Naive thymus-derived CD8-positive, alpha-beta T cell (primary cell): Measurements from ENCODE around the gene LDLRAD4. TPM values are rescaled to one million over a fixed set of nuclear protein-coding genes. Genes with fewer than 3 reads are reported as not detected.

Experiments used
- ATAC-seq, 2 donors: fragments of 150-1000 bp; cut with Tn5 transposase in 1 of 2; sonication (Bioruptor Pico), chemical (Tn5 transposase) in 1 of 2; 1 replicate in 1 of 2; 2 replicates in 1 of 2; pipeline ENCODE4 v1.10.0; 2021; ENCODE audit warnings: mild to moderate bottlenecking in 2 of 2, moderate library complexity in 2 of 2
- POLR2A ChIA-PET: fragments of 350-600 bp; sonication (Branson Sonifier 250); formaldehyde crosslinking; loops from one replicate; lab custom pipeline; 2021; ENCODE audit warnings: antibody characterized with exemption; lab: Charles Lee
- DNase-seq, 10 donors: peaks; one replicate each; pipeline versions ENCODE4 v3.0.0 to v3.0.0-alpha.2; 2020 to 2022
- H3K27ac Mint-ChIP-seq, 10 donors: one replicate each; pipeline ENCODE4 v1.8.0; 2020 to 2022; ENCODE audit warnings: mild to moderate bottlenecking in 10 of 10, mixed read lengths in 10 of 10, moderate library complexity in 4 of 10, inconsistent platforms in 1 of 10
- H3K27me3 Mint-ChIP-seq, 5 donors: one replicate each; pipeline ENCODE4 v1.8.0; 2021 to 2022; ENCODE audit warnings: mixed read lengths in 5 of 5
- H3K36me3 Mint-ChIP-seq, 3 donors: one replicate each; pipeline ENCODE4 v1.8.0; 2020 to 2022; ENCODE audit warnings: mixed read lengths in 3 of 3, mild to moderate bottlenecking in 2 of 3, inconsistent platforms in 1 of 3
- H3K4me1 Mint-ChIP-seq, 4 donors: one replicate each; pipeline ENCODE4 v1.8.0; 2021 to 2022; ENCODE audit warnings: mixed read lengths in 4 of 4
- H3K4me3 Mint-ChIP-seq, 10 donors: one replicate each; pipeline ENCODE4 v1.8.0; 2020 to 2022; ENCODE audit warnings: mild to moderate bottlenecking in 10 of 10, mixed read lengths in 10 of 10, moderate library complexity in 6 of 10, inconsistent platforms in 1 of 10
- H3K9me3 Mint-ChIP-seq, 9 donors: one replicate each; pipeline ENCODE4 v1.8.0; 2020 to 2022; ENCODE audit warnings: mixed read lengths in 9 of 9, mild to moderate bottlenecking in 3 of 9, inconsistent platforms in 1 of 9, moderate library complexity in 1 of 9
- polyA plus RNA-seq, 3 donors: library from polyadenylated mRNA; unstranded; fragments of 300-500 nt; fragmentation: Illumina TruSeq; gene quantifications; one replicate each; pipeline ENCODE4 v1.2.3, GENCODE V29; 2021
- total RNA-seq, 8 experiments: library from RNA in 2 of 8; stranded (reverse) in 2 of 8; gene quantifications; one replicate each; pipeline ENCODE4 v1.2.3 and lab custom pipeline; 2021 to 2026

Gene LDLRAD4
- total and polyA plus RNA-seq, 5 experiments from 2014 or later = 11.4 to 56.8 (median 17.6) TPM

GRCh38 chr18:13614641-13615288, 396.2 kb downstream of the LDLRAD4 start:
- POLR2A ChIA-PET = no interaction called here
- peak in 4 of 10 donors; percentile 17 to 48 (median 36) for DNase-seq
- ATAC-seq = peak; percentile 15 to 30
- Mint-ChIP-seq H3K27me3 (no peaks in the 10 kb centered on the region), H3K27ac (peak overlapping the region; percentile 71 to 96 (median 94)), H3K4me1 (peaks cover 41 to 86% (median 75%) of the 10 kb centered on the region in 4 donors), H3K4me3 (peak overlapping the region; percentile 21 to 93 (median 86)), H3K36me3 (peaks cover 0 to 1% (median 0%) of the 10 kb centered on the region in 3 donors), H3K9me3 (no peaks in the 10 kb centered on the region)

GRCh38 chr18:13615432-13615861, 396.9 kb downstream of the LDLRAD4 start:
- POLR2A ChIA-PET = interaction anchor here (0.6 kb wide), 1 partner anchor 304 kb away, joined by 3 read pairs; no protein-coding TSS in a partner anchor
- peaks cover 41 to 88% (median 75%) of the 10 kb centered on the region in 4 donors for H3K4me1 Mint-ChIP-seq
- no peaks in the 10 kb centered on the region for H3K27me3 Mint-ChIP-seq
- peak overlapping the region; percentile 71 to 96 (median 94) for H3K27ac Mint-ChIP-seq
- DNase-seq (no peak), ATAC-seq (no peak)
- H3K36me3 Mint-ChIP-seq = peaks cover 0 to 2% (median 1%) of the 10 kb centered on the region in 3 donors
- no peaks in the 10 kb centered on the region for H3K9me3 Mint-ChIP-seq
- H3K4me3 Mint-ChIP-seq = peak overlapping the region in 8 of 10 donors; percentile 46 to 93 (median 86)

GRCh38 chr18:13616041-13616440, 397.5 kb downstream of the LDLRAD4 start:
- H3K4me1 Mint-ChIP-seq = peaks cover 39 to 83% (median 72%) of the 10 kb centered on the region in 4 donors
- H3K27ac Mint-ChIP-seq = peak overlapping the region in 9 of 10 donors; percentile 43 to 96 (median 80)
- no peaks in the 10 kb centered on the region for H3K9me3 Mint-ChIP-seq
- peak overlapping the region in 6 of 10 donors; percentile 2 to 85 (median 20) for H3K4me3 Mint-ChIP-seq
- POLR2A ChIA-PET = interaction anchor here (0.6 kb wide), 1 partner anchor 304 kb away, joined by 3 read pairs; no protein-coding TSS in a partner anchor
- ATAC-seq (no peak), DNase-seq (no peak)
- no peaks in the 10 kb centered on the region for H3K27me3 Mint-ChIP-seq
- peaks cover 0 to 3% (median 1%) of the 10 kb centered on the region in 3 donors for H3K36me3 Mint-ChIP-seq

GRCh38 chr18:13616525-13617035, 398.0 kb downstream of the LDLRAD4 start:
- Mint-ChIP-seq H3K27ac (peak overlapping the region in 8 of 10 donors; percentile 43 to 96 (median 74)), H3K36me3 (peaks cover 0 to 3% (median 1%) of the 10 kb centered on the region in 3 donors), H3K4me1 (peaks cover 35 to 77% (median 66%) of the 10 kb centered on the region in 4 donors), H3K9me3 (no peaks in the 10 kb centered on the region), H3K4me3 (peak overlapping the region in 4 of 10 donors; percentile 2 to 22 (median 16)), H3K27me3 (no peaks in the 10 kb centered on the region)
- DNase-seq = no peak
- POLR2A ChIA-PET = no interaction called here
- no peak for ATAC-seq

- POLR2A ChIA-PET = no interaction called here
- Mint-ChIP-seq H3K27ac (peak overlapping the region in 4 of 10 donors; percentile 3 to 58 (median 44)), H3K4me1 (peaks cover 24 to 63% (median 52%) of the 10 kb centered on the region in 4 donors)
These were observed 399.4 kb downstream of the LDLRAD4 start for GRCh38 chr18:13617826-13618515.

GRCh38 chr18:13618760-13619438, 400.3 kb downstream of the LDLRAD4 start:
- POLR2A ChIA-PET = interaction anchor here (0.6 kb wide), 1 partner anchor 18 kb away, joined by 3 read pairs; no protein-coding TSS in a partner anchor
- H3K4me3 Mint-ChIP-seq = no peak overlapping the region
- no peaks in the 10 kb centered on the region for H3K27me3 Mint-ChIP-seq
- peaks cover 0 to 7% (median 1%) of the 10 kb centered on the region in 3 donors for H3K36me3 Mint-ChIP-seq
- peaks cover 16 to 54% (median 45%) of the 10 kb centered on the region in 4 donors for H3K4me1 Mint-ChIP-seq
- peak overlapping the region in 1 of 10 donors; percentile 19 for H3K27ac Mint-ChIP-seq
- H3K9me3 Mint-ChIP-seq = no peaks in the 10 kb centered on the region
- ATAC-seq (no peak), DNase-seq (no peak)

More at GRCh38 chr18:13617826-13618515, 399.4 kb downstream of the LDLRAD4 start:
- Mint-ChIP-seq H3K4me3 (no peak overlapping the region), H3K27me3 (no peaks in the 10 kb centered on the region), H3K9me3 (no peaks in the 10 kb centered on the region), H3K36me3 (peaks cover 0 to 5% (median 1%) of the 10 kb centered on the region in 3 donors)
- ATAC-seq = no peak
- no peak for DNase-seq

- POLR2A ChIA-PET = interaction anchor here (0.6 kb wide), 1 partner anchor 18 kb away, joined by 3 read pairs; no protein-coding TSS in a partner anchor
- Mint-ChIP-seq H3K36me3 (peaks cover 0 to 7% (median 1%) of the 10 kb centered on the region in 3 donors), H3K9me3 (no peaks in the 10 kb centered on the region), H3K27ac (peak overlapping the region in 1 of 10 donors; percentile 19), H3K4me3 (no peak overlapping the region), H3K4me1 (peaks cover 11 to 46% (median 38%) of the 10 kb centered on the region in 4 donors), H3K27me3 (no peaks in the 10 kb centered on the region)
- DNase-seq (no peak), ATAC-seq (no peak)
These were observed 401.1 kb downstream of the LDLRAD4 start for GRCh38 chr18:13619505-13620205.

- no peak for ATAC-seq
These were observed 401.7 kb downstream of the LDLRAD4 start for GRCh38 chr18:13620206-13620672.

GRCh38 chr18:13620818-13621445, 402.4 kb downstream of the LDLRAD4 start:
- Mint-ChIP-seq H3K4me1 (peaks cover 8 to 41% (median 29%) of the 10 kb centered on the region in 4 donors), H3K4me3 (no peak overlapping the region), H3K27me3 (no peaks in the 10 kb centered on the region), H3K27ac (no peak overlapping the region), H3K36me3 (peaks cover 0 to 7% (median 1%) of the 10 kb centered on the region in 3 donors), H3K9me3 (no peaks in the 10 kb centered on the region)
- ATAC-seq = no peak
- no peak for DNase-seq
- POLR2A ChIA-PET = interaction anchor here (1.3 kb wide), 1 partner anchor 9 kb away, joined by 3 read pairs; no protein-coding TSS in a partner anchor

More at GRCh38 chr18:13620206-13620672, 401.7 kb downstream of the LDLRAD4 start:
- DNase-seq = no peak
- no peak overlapping the region for H3K4me3 Mint-ChIP-seq
- no peaks in the 10 kb centered on the region for H3K9me3 Mint-ChIP-seq
- H3K27me3 Mint-ChIP-seq = no peaks in the 10 kb centered on the region
- peaks cover 0 to 7% (median 1%) of the 10 kb centered on the region in 3 donors for H3K36me3 Mint-ChIP-seq
- peaks cover 11 to 46% (median 35%) of the 10 kb centered on the region in 4 donors for H3K4me1 Mint-ChIP-seq
- POLR2A ChIA-PET = no interaction called here
- peak overlapping the region in 3 of 10 donors; percentile 19 to 32 (median 19) for H3K27ac Mint-ChIP-seq

- POLR2A ChIA-PET = interaction anchor here (1.3 kb wide), 1 partner anchor 9 kb away, joined by 3 read pairs; no protein-coding TSS in a partner anchor
- Mint-ChIP-seq H3K27ac (peak overlapping the region in 1 of 10 donors; percentile 7), H3K36me3 (peaks cover 0 to 8% (median 1%) of the 10 kb centered on the region in 3 donors), H3K9me3 (no peaks in the 10 kb centered on the region), H3K4me3 (no peak overlapping the region), H3K27me3 (no peaks in the 10 kb centered on the region), H3K4me1 (peaks cover 8 to 35% (median 27%) of the 10 kb centered on the region in 4 donors)
- DNase-seq (no peak), ATAC-seq (no peak)
These were observed 402.9 kb downstream of the LDLRAD4 start for GRCh38 chr18:13621446-13621849.
